ENCODE data around the gene NQO1. TPM values are rescaled to one million over a fixed set of nuclear protein-coding genes. Genes with fewer than 3 reads are reported as not detected.

NQO1 gene
- total and polyA plus RNA-seq, 4 donors, result 0.92 to 5.5 (median 1.9) TPM

- Histone ChIP-seq H3K9ac (ENCODE audit: low read depth in 1 of 2, low read length in 2 of 2) (no peak overlapping the region), H3K27ac (ENCODE audit: low read depth in 1 of 2, low read length in 2 of 2) (no peak overlapping the region), H3K4me3 (ENCODE audit: low read depth in 1 of 3, low read length in 3 of 3) (no peak overlapping the region), H3K36me3 (ENCODE audit: control insufficient read depth in 4 of 4, insufficient read depth in 3 of 4, low read depth in 1 of 4, low read length in 3 of 4) (peaks cover 18 to 76% (median 56%) of the 10 kb centered on the region in 4 donors), H3K27me3 (ENCODE audit: control insufficient read depth in 4 of 4, insufficient read depth in 4 of 4, low read length in 3 of 4) (no peaks in the 10 kb centered on the region), H3K9me3 (ENCODE audit: control insufficient read depth in 4 of 4, low read length in 3 of 4) (no peaks in the 10 kb centered on the region), H3K4me1 (ENCODE audit: control insufficient read depth in 4 of 4, insufficient read depth in 4 of 4, low read length in 3 of 4) (peaks cover 0 to 6% (median under 1%) of the 10 kb centered on the region in 4 donors)
- no peak for DNase-seq (ENCODE audit: low spot score)
- WGBS, result 95% methylated on average over 11 of the region's 11 CpGs
- no peak for TF ChIP-seq ATF3 (IDR thresholded peaks at IDR 0.05)
- no peak for TF ChIP-seq GABPA (IDR thresholded peaks at IDR 0.05 in 1 of 2, conservative IDR thresholded peaks at IDR 0.05 in 1 of 2)
- TF ChIP-seq HNF4G (IDR thresholded peaks at IDR 0.05), result no peak
- no peak for TF ChIP-seq RXRA (IDR thresholded peaks at IDR 0.05)
- no peak for TF ChIP-seq HNF4A (conservative IDR thresholded peaks at IDR 0.05)
- TF ChIP-seq EGR1 (IDR thresholded peaks at IDR 0.05; ENCODE audit: low read depth in 2 of 2), result no peak
- no peak for TF ChIP-seq YY1 (IDR thresholded peaks at IDR 0.05)
Measured at GRCh38 chr16:69745232-69745612, 18.9 kb upstream of the NQO1 start.

GRCh38 chr16:69744363-69745231 lies 18.2 kb upstream of the NQO1 start:
- Histone ChIP-seq H3K36me3 (ENCODE audit: control insufficient read depth in 4 of 4, insufficient read depth in 3 of 4, low read depth in 1 of 4, low read length in 3 of 4) (peaks cover 18 to 77% (median 56%) of the 10 kb centered on the region in 4 donors), H3K9me3 (ENCODE audit: control insufficient read depth in 4 of 4, low read length in 3 of 4) (no peaks in the 10 kb centered on the region), H3K4me1 (ENCODE audit: control insufficient read depth in 4 of 4, insufficient read depth in 4 of 4, low read length in 3 of 4) (peaks cover 0 to 6% (median under 1%) of the 10 kb centered on the region in 4 donors), H3K9ac (ENCODE audit: low read depth in 1 of 2, low read length in 2 of 2) (no peak overlapping the region), H3K4me3 (ENCODE audit: low read depth in 1 of 3, low read length in 3 of 3) (no peak overlapping the region), H3K27ac (ENCODE audit: low read depth in 1 of 2, low read length in 2 of 2) (no peak overlapping the region), H3K27me3 (ENCODE audit: control insufficient read depth in 4 of 4, insufficient read depth in 4 of 4, low read length in 3 of 4) (no peaks in the 10 kb centered on the region)
- TF ChIP-seq JUND (IDR thresholded peaks at IDR 0.05), result no peak
- TF ChIP-seq YY1 (IDR thresholded peaks at IDR 0.05), result no peak
- no peak for TF ChIP-seq ZBTB33 (IDR thresholded peaks at IDR 0.05)
- TF ChIP-seq FOXA2 (IDR thresholded peaks at IDR 0.05), result no peak
- no peak for TF ChIP-seq HNF4A (conservative IDR thresholded peaks at IDR 0.05)
- TF ChIP-seq HNF4G (IDR thresholded peaks at IDR 0.05), result no peak
- TF ChIP-seq RXRA (IDR thresholded peaks at IDR 0.05), result no peak
- TF ChIP-seq, protein P1, sequence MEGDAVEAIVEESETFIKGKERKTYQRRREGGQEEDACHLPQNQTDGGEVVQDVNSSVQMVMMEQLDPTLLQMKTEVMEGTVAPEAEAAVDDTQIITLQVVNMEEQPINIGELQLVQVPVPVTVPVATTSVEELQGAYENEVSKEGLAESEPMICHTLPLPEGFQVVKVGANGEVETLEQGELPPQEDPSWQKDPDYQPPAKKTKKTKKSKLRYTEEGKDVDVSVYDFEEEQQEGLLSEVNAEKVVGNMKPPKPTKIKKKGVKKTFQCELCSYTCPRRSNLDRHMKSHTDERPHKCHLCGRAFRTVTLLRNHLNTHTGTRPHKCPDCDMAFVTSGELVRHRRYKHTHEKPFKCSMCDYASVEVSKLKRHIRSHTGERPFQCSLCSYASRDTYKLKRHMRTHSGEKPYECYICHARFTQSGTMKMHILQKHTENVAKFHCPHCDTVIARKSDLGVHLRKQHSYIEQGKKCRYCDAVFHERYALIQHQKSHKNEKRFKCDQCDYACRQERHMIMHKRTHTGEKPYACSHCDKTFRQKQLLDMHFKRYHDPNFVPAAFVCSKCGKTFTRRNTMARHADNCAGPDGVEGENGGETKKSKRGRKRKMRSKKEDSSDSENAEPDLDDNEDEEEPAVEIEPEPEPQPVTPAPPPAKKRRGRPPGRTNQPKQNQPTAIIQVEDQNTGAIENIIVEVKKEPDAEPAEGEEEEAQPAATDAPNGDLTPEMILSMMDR (IDR thresholded peaks at IDR 0.05; ENCODE audit: low read depth, low read length, missing input control), result no peak
- 95% methylated on average over 35 of the region's 35 CpGs for WGBS
- DNase-seq (ENCODE audit: low spot score), result no peak
